A673 (cell line): ENCODE data around the gene MPIG6B. TPM values are rescaled to one million over a fixed set of nuclear protein-coding genes. Genes with fewer than 3 reads are reported as not detected.

ENCODE experiments used
- BruUV-seq: library from RNA; stranded (reverse); fragments of 400-500 nt; replicated peaks from 2 replicates; lab custom pipeline; 2021; lab: Mats Ljungman, UMichigan
- CTCF ChIA-PET: fragments of 300-600 bp; sonication (Branson Sonifier 250); formaldehyde crosslinking; loops from one replicate; lab custom pipeline; 2022; ENCODE audit warnings: antibody characterized with exemption; lab: Charles Lee
- POLR2A ChIA-PET: fragments of 300-600 bp; sonication (Branson Sonifier 250); formaldehyde crosslinking; loops from one replicate; lab custom pipeline; 2022; ENCODE audit warnings: antibody characterized with exemption; ENCODE audit not compliant: low non-redundant PET; lab: Charles Lee
- DNase-seq: peaks from one replicate; pipeline ENCODE4 v3.0.0-alpha.2; 2015; ENCODE audit warnings: low spot score
- H3K27ac ChIP-seq: fragments of 200-600 bp; sonication (generic); 2 replicates; pipeline ENCODE4 v1.5.1; 2016; ENCODE audit warnings: mixed run types, low read depth, mild to moderate bottlenecking, mixed read lengths, antibody characterized with exemption, low read length; ENCODE audit not compliant: poor library complexity, severe bottlenecking
- H3K27me3 ChIP-seq: fragments of 200-600 bp; sonication (generic); replicated peaks from 2 replicates; pipeline ENCODE4 v1.6.1; 2017; ENCODE audit warnings: mixed run types, low read depth, mild to moderate bottlenecking, mixed read lengths, antibody characterized with exemption, low read length; ENCODE audit not compliant: insufficient read depth, poor library complexity
- H3K36me3 ChIP-seq: fragments of 200-600 bp; sonication (generic); 2 replicates; pipeline ENCODE4 v1.6.1; 2016; ENCODE audit warnings: mixed run types, mild to moderate bottlenecking, mixed read lengths, antibody characterized with exemption, low read length; ENCODE audit not compliant: insufficient read depth, poor library complexity, severe bottlenecking
- H3K4me1 ChIP-seq: fragments of 200-600 bp; sonication (generic); 2 replicates; pipeline ENCODE4 v1.6.1; 2017; ENCODE audit warnings: mixed run types, mild to moderate bottlenecking, mixed read lengths, antibody characterized with exemption, low read length; ENCODE audit not compliant: insufficient read depth, poor library complexity, severe bottlenecking
- H3K4me3 ChIP-seq: fragments of 200-600 bp; sonication (generic); 2 replicates; pipeline ENCODE4 v1.5.1; 2016; ENCODE audit warnings: low read depth, mixed run types, mild to moderate bottlenecking, mixed read lengths, low read length; ENCODE audit not compliant: poor library complexity, severe bottlenecking
- H3K9me3 ChIP-seq: fragments of 200-600 bp; sonication (generic); 2 replicates; pipeline ENCODE4 v1.6.1; 2016; ENCODE audit warnings: mixed run types, low read depth, mild to moderate bottlenecking, mixed read lengths, antibody characterized with exemption, low read length; ENCODE audit not compliant: poor library complexity, severe bottlenecking
- EZH2 ChIP-seq: fragments of 200-600 bp; sonication (generic); IDR thresholded peaks from 2 replicates; pipeline ENCODE4 v1.6.1; 2017; ENCODE audit warnings: borderline replicate concordance, low read depth, mild to moderate bottlenecking, mixed read lengths, antibody characterized with exemption, low read length; ENCODE audit not compliant: poor library complexity, severe bottlenecking
- intact Hi-C: fragments of 100-400 bp; cut with micrococcal nuclease; formaldehyde crosslinking; loops from one replicate; pipeline ENCODE4 v1.10.0; 2022; ENCODE audit not compliant: unreplicated experiment
- total RNA-seq: library from RNA; stranded (reverse); gene quantifications from 2 replicates; pipeline ENCODE4 v1.2.3, GENCODE V29; 2021
- TF ChIP-seq, protein P1 (sequence below): fragments of 300-800, 200-600 bp; sonication (generic); conservative IDR thresholded peaks from 2 replicates; pipeline ENCODE4 v1.5.1; 2017; ENCODE audit warnings: low read depth, mild to moderate bottlenecking, antibody characterized with exemption, low read length, moderate library complexity, mixed read lengths

Gene MPIG6B
- total RNA-seq, 1 experiment from 2014 or later = not detected

DNA sequence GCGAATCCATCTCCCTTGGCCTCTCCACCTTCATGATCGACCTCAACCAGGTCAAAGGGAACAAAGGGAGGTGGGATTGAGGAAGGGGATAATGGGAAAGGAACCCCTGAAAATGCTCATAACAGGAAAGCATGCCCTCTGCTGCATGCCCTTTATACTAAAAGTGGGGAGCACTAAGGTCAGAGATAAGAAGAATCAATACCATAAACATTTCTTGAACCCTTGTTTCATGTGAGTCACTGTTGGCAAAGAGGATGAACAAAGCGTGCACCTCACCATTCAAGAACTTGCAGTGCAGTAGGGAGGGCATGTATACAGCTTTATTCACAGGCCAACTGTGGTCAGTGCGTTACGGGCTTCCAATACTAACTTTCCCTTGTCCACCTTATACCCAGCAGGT, 37.6 kb downstream of the MPIG6B start:
- no peak overlapping the region for H3K4me3 ChIP-seq
- peaks cover 59% of the 10 kb centered on the region for H3K36me3 ChIP-seq
- no TSS peak for BruUV-seq
- intact Hi-C loops = no loop called here
- DNase-seq = no peak
- H3K27me3 ChIP-seq = no peaks in the 10 kb centered on the region
- no peak overlapping the region for H3K27ac ChIP-seq
- TF ChIP-seq, protein P1, sequence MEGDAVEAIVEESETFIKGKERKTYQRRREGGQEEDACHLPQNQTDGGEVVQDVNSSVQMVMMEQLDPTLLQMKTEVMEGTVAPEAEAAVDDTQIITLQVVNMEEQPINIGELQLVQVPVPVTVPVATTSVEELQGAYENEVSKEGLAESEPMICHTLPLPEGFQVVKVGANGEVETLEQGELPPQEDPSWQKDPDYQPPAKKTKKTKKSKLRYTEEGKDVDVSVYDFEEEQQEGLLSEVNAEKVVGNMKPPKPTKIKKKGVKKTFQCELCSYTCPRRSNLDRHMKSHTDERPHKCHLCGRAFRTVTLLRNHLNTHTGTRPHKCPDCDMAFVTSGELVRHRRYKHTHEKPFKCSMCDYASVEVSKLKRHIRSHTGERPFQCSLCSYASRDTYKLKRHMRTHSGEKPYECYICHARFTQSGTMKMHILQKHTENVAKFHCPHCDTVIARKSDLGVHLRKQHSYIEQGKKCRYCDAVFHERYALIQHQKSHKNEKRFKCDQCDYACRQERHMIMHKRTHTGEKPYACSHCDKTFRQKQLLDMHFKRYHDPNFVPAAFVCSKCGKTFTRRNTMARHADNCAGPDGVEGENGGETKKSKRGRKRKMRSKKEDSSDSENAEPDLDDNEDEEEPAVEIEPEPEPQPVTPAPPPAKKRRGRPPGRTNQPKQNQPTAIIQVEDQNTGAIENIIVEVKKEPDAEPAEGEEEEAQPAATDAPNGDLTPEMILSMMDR = no peak
- TF ChIP-seq EZH2 = no peak
- ChIA-PET POLR2A (interaction anchor here (0.6 kb wide), 1 partner anchor 9 kb away, joined by 6 read pairs; no protein-coding TSS in a partner anchor), CTCF (no interaction called here)
- no peaks in the 10 kb centered on the region for H3K4me1 ChIP-seq
- no peaks in the 10 kb centered on the region for H3K9me3 ChIP-seq

DNA sequence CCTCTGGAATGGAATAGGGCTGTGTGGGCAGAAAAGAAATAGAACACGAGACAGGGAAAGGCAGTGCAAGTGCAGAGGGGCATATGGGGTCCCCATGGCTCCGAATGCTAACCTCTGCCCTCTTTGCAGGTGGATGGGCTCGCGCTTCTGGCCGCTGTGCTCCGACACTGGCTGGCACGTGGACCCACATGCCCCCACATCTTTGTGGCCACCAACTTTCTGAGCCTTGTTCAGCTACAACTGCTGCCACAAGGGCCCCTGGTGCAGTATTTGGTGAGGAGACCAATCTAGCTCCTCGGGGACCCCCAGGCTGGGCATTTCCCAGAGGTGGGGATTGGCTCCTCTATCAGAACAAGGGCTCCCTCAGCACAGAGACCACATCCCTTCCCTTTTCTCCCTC, 38.2 kb downstream of the MPIG6B start:
- no peak for DNase-seq
- no peaks in the 10 kb centered on the region for H3K9me3 ChIP-seq
- POLR2A ChIA-PET = no interaction called here
- H3K4me1 ChIP-seq = no peaks in the 10 kb centered on the region
- CTCF ChIA-PET = no interaction called here
- no peaks in the 10 kb centered on the region for H3K27me3 ChIP-seq
- BruUV-seq = no TSS peak
- TF ChIP-seq, protein P1 = no peak
- no peak for TF ChIP-seq EZH2
- H3K4me3 ChIP-seq = no peak overlapping the region
- H3K36me3 ChIP-seq = peaks cover 59% of the 10 kb centered on the region
- no peak overlapping the region for H3K27ac ChIP-seq
- intact Hi-C loops = no loop called here

DNA sequence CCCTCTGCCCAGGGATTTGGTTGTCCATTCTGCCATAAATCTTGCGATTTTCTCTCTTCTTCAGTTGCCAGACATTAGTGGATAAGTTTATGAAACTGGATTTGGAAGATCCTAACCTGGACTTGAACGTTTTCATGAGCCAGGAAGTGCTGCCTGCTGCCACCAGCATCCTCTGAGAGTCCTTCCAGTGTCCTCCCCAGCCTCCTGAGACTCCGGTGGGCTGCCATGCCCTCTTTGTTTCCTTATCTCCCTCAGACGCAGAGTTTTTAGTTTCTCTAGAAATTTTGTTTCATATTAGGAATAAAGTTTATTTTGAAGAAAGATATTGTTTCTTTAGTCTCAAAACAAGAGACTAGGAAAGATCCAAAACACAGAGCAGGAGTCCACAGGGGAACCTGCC, 39.2 kb downstream of the MPIG6B start, which contains the start of gene SAPCD1:
Gene SAPCD1 (plus strand): TSS at position 301 of the 400 bp plus-strand sequence. CDS start 399 bp downstream, outside the sequence.
- Histone ChIP-seq H3K27me3 (no peaks in the 10 kb centered on the region), H3K4me1 (no peaks in the 10 kb centered on the region), H3K4me3 (no peak within 1 kb of the TSS), H3K9me3 (no peaks in the 10 kb centered on the region), H3K36me3 (peaks cover 59% of the 10 kb centered on the region), H3K27ac (peak within 1 kb of the TSS; percentile 57)
- ChIA-PET POLR2A (no interaction called here), CTCF (no interaction called here)
- no TSS peak for BruUV-seq
- intact Hi-C loops = no loop called here
- no peak for TF ChIP-seq EZH2
- TF ChIP-seq, protein P1 = no peak
- no peak for DNase-seq
